ENCODE data around the gene LTBP2.

LTBP2 gene

GRCh38 chr14:74511966-74512830 lies 99.8 kb downstream of the LTBP2 start:
- H3K4me1 Mint-ChIP-seq: peaks cover 15% of the 10 kb centered on the region

GRCh38 chr14:74510959-74511409 lies 101.1 kb downstream of the LTBP2 start:
- no peak overlapping the region for H3K27ac Mint-ChIP-seq
- no peak overlapping the region for H3K4me3 Mint-ChIP-seq
- TF ChIP-seq CTCF (IDR thresholded peaks at IDR 0.05; ENCODE audit: unreplicated experiment in 3 of 3): no peak
- no peaks in the 10 kb centered on the region for H3K9me3 Mint-ChIP-seq
- H3K4me1 Mint-ChIP-seq: peaks cover 15% of the 10 kb centered on the region
- no peaks in the 10 kb centered on the region for H3K27me3 Mint-ChIP-seq (ENCODE audit: low read depth)
- no peaks in the 10 kb centered on the region for H3K36me3 Mint-ChIP-seq (ENCODE audit: low read depth)

More at GRCh38 chr14:74511966-74512830, 99.8 kb downstream of the LTBP2 start:
- Mint-ChIP-seq H3K9me3 (no peaks in the 10 kb centered on the region), H3K4me3 (no peak overlapping the region), H3K27ac (no peak overlapping the region), H3K36me3 (ENCODE audit: low read depth) (no peaks in the 10 kb centered on the region), H3K27me3 (ENCODE audit: low read depth) (no peaks in the 10 kb centered on the region)
- no peak for TF ChIP-seq CTCF (IDR thresholded peaks at IDR 0.05; ENCODE audit: unreplicated experiment in 3 of 3)

- no peak overlapping the region for H3K27ac Mint-ChIP-seq
- H3K27me3 Mint-ChIP-seq (ENCODE audit: low read depth): no peaks in the 10 kb centered on the region
- no peak for TF ChIP-seq CTCF (IDR thresholded peaks at IDR 0.05; ENCODE audit: unreplicated experiment in 3 of 3)
- H3K9me3 Mint-ChIP-seq: no peaks in the 10 kb centered on the region
- H3K4me3 Mint-ChIP-seq: no peak overlapping the region
- H3K36me3 Mint-ChIP-seq (ENCODE audit: low read depth): no peaks in the 10 kb centered on the region
- peaks cover 15% of the 10 kb centered on the region for H3K4me1 Mint-ChIP-seq
Observed at GRCh38 chr14:74510223-74510931, 101.7 kb downstream of the LTBP2 start.

- H3K27me3 Mint-ChIP-seq (ENCODE audit: low read depth): no peaks in the 10 kb centered on the region
- no peak overlapping the region for H3K4me3 Mint-ChIP-seq
- H3K36me3 Mint-ChIP-seq (ENCODE audit: low read depth): no peaks in the 10 kb centered on the region
- no peak overlapping the region for H3K27ac Mint-ChIP-seq
- no peak for TF ChIP-seq CTCF (IDR thresholded peaks at IDR 0.05; ENCODE audit: unreplicated experiment in 3 of 3)
- no peaks in the 10 kb centered on the region for H3K9me3 Mint-ChIP-seq
- H3K4me1 Mint-ChIP-seq: peaks cover 15% of the 10 kb centered on the region
Observed at GRCh38 chr14:74509587-74510222, 102.3 kb downstream of the LTBP2 start.

GRCh38 chr14:74508844-74509428 lies 103.1 kb downstream of the LTBP2 start:
- H3K27me3 Mint-ChIP-seq (ENCODE audit: low read depth): no peaks in the 10 kb centered on the region
- peaks cover 15% of the 10 kb centered on the region for H3K4me1 Mint-ChIP-seq
- TF ChIP-seq CTCF (IDR thresholded peaks at IDR 0.05; ENCODE audit: unreplicated experiment in 3 of 3): no peak
- H3K36me3 Mint-ChIP-seq (ENCODE audit: low read depth): no peaks in the 10 kb centered on the region
- no peak overlapping the region for H3K27ac Mint-ChIP-seq
- no peak overlapping the region for H3K4me3 Mint-ChIP-seq
- no peaks in the 10 kb centered on the region for H3K9me3 Mint-ChIP-seq
